Left lobe of liver (tissue), 2 donors: ENCODE measurements around the gene NKD2. TPM values are rescaled to one million over a fixed set of nuclear protein-coding genes. Genes with fewer than 3 reads are reported as not detected.

Experiments
- ATAC-seq: fragments of 200-7000 bp; cut with Tn5 transposase; one replicate; pipeline ENCODE4 v1.9.1; 2020; ENCODE audit warnings: mild to moderate bottlenecking, moderate library complexity
- DNase-seq: peaks from one replicate; pipeline ENCODE4 v3.0.0-alpha.2; 2020; ENCODE audit warnings: low spot score
- total RNA-seq: library from RNA; stranded (reverse); gene quantifications from one replicate; pipeline ENCODE4 v1.2.1, GENCODE V29; 2021
- donor health status: DM: no; HTN: no; CAD: no; lungs with moderate emphysema.
- donor health status: DM: no; HTN: yes; CAD: no.

Gene NKD2
- total RNA-seq, 1 donor from 2014 or later: 1.6 TPM

- ATAC-seq (no peak), DNase-seq (no peak)
Measured at GRCh38 chr5:1065891-1066650, 57.5 kb downstream of the NKD2 start.

- ATAC-seq: no peak
- DNase-seq: no peak
Measured at GRCh38 chr5:1066676-1067075, 58.1 kb downstream of the NKD2 start.

- ATAC-seq (no peak), DNase-seq (no peak)
Measured at GRCh38 chr5:1067141-1068121, 58.8 kb downstream of the NKD2 start.

GRCh38 chr5:1068204-1068894 is 59.7 kb downstream of the NKD2 start:
- peak; percentile 44 for ATAC-seq
- no peak for DNase-seq

GRCh38 chr5:1068895-1069719 is 60.5 kb downstream of the NKD2 start:
- DNase-seq (no peak), ATAC-seq (peak; percentile 29)

GRCh38 chr5:1069720-1070088 is 61.1 kb downstream of the NKD2 start:
- DNase-seq: no peak

GRCh38 chr5:1073239-1074102 is 64.9 kb downstream of the NKD2 start:
- ATAC-seq (peak; percentile 5), DNase-seq (no peak)

More at GRCh38 chr5:1069720-1070088, 61.1 kb downstream of the NKD2 start:
- peak; percentile 4 for ATAC-seq

GRCh38 chr5:1074226-1074625 is 65.6 kb downstream of the NKD2 start:
- no peak for DNase-seq
- ATAC-seq: no peak

- ATAC-seq: no peak
- no peak for DNase-seq
Measured at GRCh38 chr5:1074816-1075554, 66.4 kb downstream of the NKD2 start.

- no peak for ATAC-seq
Measured at GRCh38 chr5:1075555-1075881, 66.9 kb downstream of the NKD2 start.

GRCh38 chr5:1075931-1076330 is 67.3 kb downstream of the NKD2 start:
- DNase-seq: no peak
- no peak for ATAC-seq

More at GRCh38 chr5:1075555-1075881, 66.9 kb downstream of the NKD2 start:
- DNase-seq: no peak

- DNase-seq (no peak), ATAC-seq (peak; percentile 4)
Measured at GRCh38 chr5:1076406-1076805, 67.8 kb downstream of the NKD2 start.

GRCh38 chr5:1077026-1077425 is 68.4 kb downstream of the NKD2 start:
- no peak for DNase-seq
- no peak for ATAC-seq

- DNase-seq (no peak), ATAC-seq (no peak)
Measured at GRCh38 chr5:1077491-1078020, 69.0 kb downstream of the NKD2 start.

GRCh38 chr5:1078206-1078605 is 69.6 kb downstream of the NKD2 start:
- DNase-seq (no peak), ATAC-seq (no peak)

GRCh38 chr5:1078851-1079250 is 70.2 kb downstream of the NKD2 start:
- DNase-seq (no peak), ATAC-seq (peak; percentile 3)

- ATAC-seq (no peak), DNase-seq (no peak)
Measured at GRCh38 chr5:1079486-1079885, 70.9 kb downstream of the NKD2 start.

- no peak for ATAC-seq
- no peak for DNase-seq
Measured at GRCh38 chr5:1079961-1080360, 71.4 kb downstream of the NKD2 start.

GRCh38 chr5:1080432-1080831 is 71.8 kb downstream of the NKD2 start:
- peak; percentile 18 for ATAC-seq
- no peak for DNase-seq
